K562 (cell line): ENCODE data around the gene MARS1. TPM values are rescaled to one million over a fixed set of nuclear protein-coding genes. Genes with fewer than 3 reads are reported as not detected.
A peak's percentile ranks its signal among the peaks of the same experiment; 100 is the strongest.

ENCODE experiments used
- ATF1 ChIP-seq, 2 experiments: fragments of 450-650 bp in 1 of 2; IDR thresholded peaks; 2 replicates each; pipeline ENCODE4 v1.6.1; 2016; ENCODE audit warnings: missing compliant biosample characterization in 1 of 2, missing genetic modification characterization in 1 of 2
- CEBPB ChIP-seq: fragments of 450-650 bp; IDR thresholded peaks from 2 replicates; pipeline ENCODE4 v1.6.1; 2016; ENCODE audit warnings: missing genetic modification characterization, missing compliant biosample characterization
- CHCHD3 ChIP-seq: fragments of 250-450 bp; sonication (Bioruptor Pico); IDR thresholded peaks from 2 replicates; pipeline ENCODE4 v2.1.2; 2022; ENCODE audit warnings: mild to moderate bottlenecking
- EGR1 ChIP-seq: fragments of 450-650 bp; conservative IDR thresholded peaks from 2 replicates; pipeline ENCODE4 v1.6.1; 2017; ENCODE audit warnings: mild to moderate bottlenecking
- FUS ChIP-seq: fragments of 200-400 bp; formaldehyde crosslinking; optimal IDR thresholded peaks from 2 replicates; pipeline ENCODE3; 2017; ENCODE audit warnings: low read depth, low read length
- HDGF ChIP-seq: fragments of 450-650 bp; IDR thresholded peaks from 2 replicates; pipeline ENCODE4 v1.6.1; 2016
- HNRNPK ChIP-seq: fragments of 200-400 bp; formaldehyde crosslinking; IDR thresholded peaks from one replicate; pipeline ENCODE4 v1.6.1; 2018; ENCODE audit warnings: mild to moderate bottlenecking, low read depth, low read length; ENCODE audit not compliant: poor library complexity, severe bottlenecking
- HNRNPLL ChIP-seq: fragments of 200-400 bp; formaldehyde crosslinking; IDR thresholded peaks from 2 replicates; pipeline ENCODE4 v1.6.1; 2017; ENCODE audit warnings: low read length, low read depth, mild to moderate bottlenecking; ENCODE audit not compliant: poor library complexity, severe bottlenecking
- KDM5B ChIP-seq: fragments of 200-600 bp; sonication (generic); IDR thresholded peaks from 2 replicates; pipeline ENCODE4 v1.6.1; 2012; ENCODE audit warnings: low read depth, mild to moderate bottlenecking, moderate library complexity, low read length, control low read depth, inconsistent platforms; ENCODE audit not compliant: insufficient replicate concordance
- KLF16 ChIP-seq: IDR thresholded peaks from 2 replicates; pipeline ENCODE4 v1.6.1; 2016; ENCODE audit warnings: antibody characterized with exemption
- LARP7 ChIP-seq: fragments of 450-650 bp; IDR thresholded peaks from 2 replicates; pipeline ENCODE4 v1.6.1; 2016
- MED1 ChIP-seq: sonication (generic); formaldehyde crosslinking; IDR thresholded peaks from 2 replicates; pipeline ENCODE4 v1.8.1; 2023; ENCODE audit warnings: missing genetic modification reagents, borderline replicate concordance
- MTA1 ChIP-seq: fragments of 450-650 bp; IDR thresholded peaks from 2 replicates; pipeline ENCODE4 v1.6.1; 2017; ENCODE audit warnings: borderline replicate concordance
- NFIC ChIP-seq: fragments of 450-650 bp; IDR thresholded peaks from 2 replicates; pipeline ENCODE4 v1.6.1; 2017; ENCODE audit warnings: mild to moderate bottlenecking, inconsistent platforms
- PHF21A ChIP-seq: fragments of 450-650 bp; IDR thresholded peaks from 2 replicates; pipeline ENCODE4 v1.6.1; 2017; ENCODE audit warnings: low read depth, borderline replicate concordance
- PHF8 ChIP-seq: fragments of 200-600 bp; sonication (generic); IDR thresholded peaks from 2 replicates; pipeline ENCODE4 v1.6.1; 2012; ENCODE audit warnings: mixed run types, mild to moderate bottlenecking, inconsistent platforms, low read length, moderate library complexity, borderline replicate concordance
- SMAD2 ChIP-seq: fragments of 150-350 bp; IDR thresholded peaks from 2 replicates; pipeline ENCODE4 v1.6.1; 2014; ENCODE audit warnings: low read depth, mild to moderate bottlenecking, low read length
- STAT5B ChIP-seq: fragments of 250-450 bp; sonication (Bioruptor Pico); IDR thresholded peaks from 2 replicates; pipeline ENCODE4 v1.8.0; 2021; ENCODE audit warnings: mild to moderate bottlenecking, inconsistent platforms
- TAF7 ChIP-seq: fragments of 450-650 bp; IDR thresholded peaks from 2 replicates; pipeline ENCODE4 v1.6.1; 2016; ENCODE audit warnings: missing genetic modification characterization, missing compliant biosample characterization
- XRCC3 ChIP-seq: fragments of 450-650 bp; IDR thresholded peaks from 2 replicates; pipeline ENCODE4 v1.6.1; 2017; ENCODE audit warnings: mild to moderate bottlenecking, moderate library complexity
- ZBTB7A ChIP-seq: IDR thresholded peaks from 2 replicates; pipeline ENCODE4 v1.6.1; 2011; ENCODE audit warnings: low read depth, mild to moderate bottlenecking, low read length, moderate library complexity, borderline replicate concordance; ENCODE audit not compliant: control insufficient read depth
- ZEB2 ChIP-seq: fragments of 450-650 bp; IDR thresholded peaks from 2 replicates; pipeline ENCODE4 v1.6.1; 2016
- ZNF140 ChIP-seq: fragments of 250-450 bp; sonication (Bioruptor Pico); IDR thresholded peaks from 2 replicates; pipeline ENCODE4 v1.8.0; 2021; ENCODE audit warnings: moderate library complexity, mild to moderate bottlenecking, inconsistent platforms
- ZNF239 ChIP-seq: fragments of 250-450 bp; sonication (Bioruptor Pico); IDR thresholded peaks from 2 replicates; pipeline ENCODE4 v1.4.0; 2020; ENCODE audit warnings: mild to moderate bottlenecking
- polyA plus RNA-seq, 8 experiments: library from polyadenylated mRNA; depleted of rRNA in 4 of 8; stranded (reverse) in 5 of 8; unstranded in 3 of 8; fragments of >200 nt; fragmentation: Nextera tagmentation in 2 of 8; fragmentation: Illumina TruSeq in 1 of 8; extraction: Ambion mirVana in 2 of 8; extraction: Trizol in 1 of 8; gene quantifications; 2 replicates each; pipeline versions ENCODE4 v1.2.1 to v1.2.3, GENCODE V29; 2011 to 2014; ENCODE audit warnings: inconsistent platforms in 1 of 8, missing spikeins in 1 of 8
- total RNA-seq, 7 experiments: library from RNA; depleted of rRNA in 6 of 7; stranded (reverse); fragments of >200 nt in 6 of 7; fragmentation: Illumina TruSeq in 2 of 7; extraction: Trizol in 2 of 7; gene quantifications; 2 replicates each; pipeline versions ENCODE4 v1.2.1 to v1.2.3, GENCODE V29; 2011 to 2021; ENCODE audit warnings: low replicate concordance in 1 of 7
- TF ChIP-seq, protein P1 (sequence below): sonication (generic); formaldehyde crosslinking; IDR thresholded peaks from 2 replicates; pipeline ENCODE4 v1.8.0; 2023; ENCODE audit warnings: mild to moderate bottlenecking, missing genetic modification reagents
- TF ChIP-seq, protein P2 (sequence below): fragments of 450-650 bp; formaldehyde crosslinking; IDR thresholded peaks from 2 replicates; pipeline ENCODE4 v1.4.0; 2022; ENCODE audit warnings: missing genetic modification characterization

Gene MARS1
- total and polyA plus RNA-seq, 9 of the 15 experiments (the other 6 are each of a cell fraction or from before 2014, with no cell fraction given) = 117 to 382 (median 220) TPM

DNA sequence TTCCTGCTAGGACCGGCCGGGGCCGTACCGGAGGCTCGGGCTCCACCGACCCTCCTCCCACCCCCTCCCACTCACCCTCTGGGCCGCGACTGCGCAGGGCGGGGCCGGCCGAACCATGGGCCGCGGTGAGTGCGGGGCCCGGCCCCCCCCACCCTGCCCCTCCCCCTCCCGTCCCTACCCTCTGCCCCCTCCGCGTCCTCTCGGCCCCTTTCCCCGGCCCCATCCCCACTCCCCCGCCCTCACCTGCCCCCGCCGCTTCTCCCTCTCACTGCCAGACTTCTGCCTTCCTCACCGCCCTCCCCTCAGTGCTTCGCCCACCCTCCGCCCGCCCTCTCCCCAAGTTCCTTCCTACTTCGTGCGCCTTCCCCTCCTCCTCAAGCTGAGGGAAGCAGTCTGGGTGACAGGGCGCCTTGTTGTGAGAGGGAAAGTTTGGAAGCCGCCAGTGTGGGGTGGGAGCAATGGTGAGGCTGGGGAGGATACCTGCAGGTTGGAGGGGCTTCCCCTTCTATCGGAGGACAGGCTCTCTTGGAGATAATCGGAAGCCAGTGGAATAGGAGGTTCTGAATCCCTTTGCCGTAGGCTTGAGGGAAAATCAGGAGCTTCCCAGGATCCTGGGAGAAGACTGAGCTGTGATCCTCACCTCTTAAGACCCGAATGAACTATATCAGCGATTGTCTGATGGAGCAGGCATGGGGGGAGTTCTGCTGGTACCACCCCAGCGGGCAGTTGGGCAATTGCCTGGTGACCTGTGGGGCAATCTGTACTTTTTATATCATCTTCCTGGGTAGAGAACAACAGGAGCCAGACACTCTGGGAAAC lies 35.2 kb downstream of the MARS1 start (continued):
- TF ChIP-seq, protein P1, sequence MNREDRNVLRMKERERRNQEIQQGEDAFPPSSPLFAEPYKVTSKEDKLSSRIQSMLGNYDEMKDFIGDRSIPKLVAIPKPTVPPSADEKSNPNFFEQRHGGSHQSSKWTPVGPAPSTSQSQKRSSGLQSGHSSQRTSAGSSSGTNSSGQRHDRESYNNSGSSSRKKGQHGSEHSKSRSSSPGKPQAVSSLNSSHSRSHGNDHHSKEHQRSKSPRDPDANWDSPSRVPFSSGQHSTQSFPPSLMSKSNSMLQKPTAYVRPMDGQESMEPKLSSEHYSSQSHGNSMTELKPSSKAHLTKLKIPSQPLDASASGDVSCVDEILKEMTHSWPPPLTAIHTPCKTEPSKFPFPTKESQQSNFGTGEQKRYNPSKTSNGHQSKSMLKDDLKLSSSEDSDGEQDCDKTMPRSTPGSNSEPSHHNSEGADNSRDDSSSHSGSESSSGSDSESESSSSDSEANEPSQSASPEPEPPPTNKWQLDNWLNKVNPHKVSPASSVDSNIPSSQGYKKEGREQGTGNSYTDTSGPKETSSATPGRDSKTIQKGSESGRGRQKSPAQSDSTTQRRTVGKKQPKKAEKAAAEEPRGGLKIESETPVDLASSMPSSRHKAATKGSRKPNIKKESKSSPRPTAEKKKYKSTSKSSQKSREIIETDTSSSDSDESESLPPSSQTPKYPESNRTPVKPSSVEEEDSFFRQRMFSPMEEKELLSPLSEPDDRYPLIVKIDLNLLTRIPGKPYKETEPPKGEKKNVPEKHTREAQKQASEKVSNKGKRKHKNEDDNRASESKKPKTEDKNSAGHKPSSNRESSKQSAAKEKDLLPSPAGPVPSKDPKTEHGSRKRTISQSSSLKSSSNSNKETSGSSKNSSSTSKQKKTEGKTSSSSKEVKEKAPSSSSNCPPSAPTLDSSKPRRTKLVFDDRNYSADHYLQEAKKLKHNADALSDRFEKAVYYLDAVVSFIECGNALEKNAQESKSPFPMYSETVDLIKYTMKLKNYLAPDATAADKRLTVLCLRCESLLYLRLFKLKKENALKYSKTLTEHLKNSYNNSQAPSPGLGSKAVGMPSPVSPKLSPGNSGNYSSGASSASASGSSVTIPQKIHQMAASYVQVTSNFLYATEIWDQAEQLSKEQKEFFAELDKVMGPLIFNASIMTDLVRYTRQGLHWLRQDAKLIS (CRISPR knock-in tag) = no peak
- TF ChIP-seq ZNF140 (CRISPR knock-in tag) = no peak
- TF ChIP-seq ZEB2 = no peak
- TF ChIP-seq HDGF = no peak
- 0 out of 2 replicates have a peak, but pooled peaks have one; percentile 16 for TF ChIP-seq TAF7 (tag)
- TF ChIP-seq EGR1 = peak; percentile 61; the same call in 1 of the 2 replicates
- no peak for TF ChIP-seq ATF1 (CRISPR knock-in tag; IDR thresholded peaks at IDR 0.05)
- no peak for TF ChIP-seq ATF1 (tag; IDR thresholded peaks at IDR 0.05)
- TF ChIP-seq CHCHD3 (CRISPR knock-in tag) = no peak
- TF ChIP-seq HNRNPLL = no peak
- TF ChIP-seq PHF21A = no peak
- TF ChIP-seq STAT5B (CRISPR knock-in tag) = no peak
- no peak for TF ChIP-seq MTA1
- TF ChIP-seq NFIC = peak; percentile 24; the same call in 1 of the 2 replicates
- peak; percentile 41 for TF ChIP-seq KDM5B
- TF ChIP-seq CEBPB (tag) = peak; percentile 47
- no peak for TF ChIP-seq FUS
- TF ChIP-seq ZNF239 = no peak
- TF ChIP-seq MED1 (CRISPR knock-in tag) = no peak
- no peak for TF ChIP-seq XRCC3
- no peak for TF ChIP-seq SMAD2
- no peak for TF ChIP-seq KLF16
- TF ChIP-seq HNRNPK = peak; percentile 98
- peak; percentile 63; the same call in 1 of the 2 replicates for TF ChIP-seq ZBTB7A
- TF ChIP-seq PHF8 = peak; percentile 40; the same call in 1 of the 2 replicates
- TF ChIP-seq, protein P2, sequence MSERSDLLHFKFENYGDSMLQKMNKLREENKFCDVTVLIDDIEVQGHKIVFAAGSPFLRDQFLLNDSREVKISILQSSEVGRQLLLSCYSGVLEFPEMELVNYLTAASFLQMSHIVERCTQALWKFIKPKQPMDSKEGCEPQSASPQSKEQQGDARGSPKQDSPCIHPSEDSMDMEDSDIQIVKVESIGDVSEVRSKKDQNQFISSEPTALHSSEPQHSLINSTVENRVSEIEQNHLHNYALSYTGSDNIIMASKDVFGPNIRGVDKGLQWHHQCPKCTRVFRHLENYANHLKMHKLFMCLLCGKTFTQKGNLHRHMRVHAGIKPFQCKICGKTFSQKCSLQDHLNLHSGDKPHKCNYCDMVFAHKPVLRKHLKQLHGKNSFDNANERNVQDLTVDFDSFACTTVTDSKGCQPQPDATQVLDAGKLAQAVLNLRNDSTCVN (CRISPR knock-in tag) = peak; percentile 86
- TF ChIP-seq LARP7 = no peak
